Activated T-cell treated with anti-CD3 and anti-CD28 coated beads, Interleukin-2, amount 50 U/mL, for 1 hour (primary cell): Measurements from ENCODE around the gene PBX1.

Source experiments
- DNase-seq: peaks from one replicate; pipeline ENCODE4 v3.0.0-alpha.2; 2020

The PBX1 gene

DNA sequence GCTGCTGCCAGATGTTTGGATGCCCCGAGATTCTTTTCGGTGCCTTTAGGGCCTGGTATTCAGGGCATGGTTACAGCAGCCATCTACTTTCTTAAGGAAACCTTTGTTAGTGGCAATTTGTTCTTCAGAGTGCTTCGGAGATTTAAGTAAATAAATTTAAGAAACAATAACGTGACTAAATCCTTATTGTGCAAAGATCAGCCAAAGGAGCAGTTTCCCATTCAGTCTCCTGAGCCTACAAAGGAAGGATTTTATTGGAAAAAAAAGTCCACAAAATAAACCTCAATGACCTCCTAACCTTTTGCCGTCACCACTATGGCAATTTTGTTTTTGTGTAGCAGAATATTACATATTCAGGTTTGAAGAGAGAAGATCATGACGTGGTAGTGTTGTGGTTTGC lies 231.1 kb downstream of the PBX1 start:
- DNase-seq = no peak

DNA sequence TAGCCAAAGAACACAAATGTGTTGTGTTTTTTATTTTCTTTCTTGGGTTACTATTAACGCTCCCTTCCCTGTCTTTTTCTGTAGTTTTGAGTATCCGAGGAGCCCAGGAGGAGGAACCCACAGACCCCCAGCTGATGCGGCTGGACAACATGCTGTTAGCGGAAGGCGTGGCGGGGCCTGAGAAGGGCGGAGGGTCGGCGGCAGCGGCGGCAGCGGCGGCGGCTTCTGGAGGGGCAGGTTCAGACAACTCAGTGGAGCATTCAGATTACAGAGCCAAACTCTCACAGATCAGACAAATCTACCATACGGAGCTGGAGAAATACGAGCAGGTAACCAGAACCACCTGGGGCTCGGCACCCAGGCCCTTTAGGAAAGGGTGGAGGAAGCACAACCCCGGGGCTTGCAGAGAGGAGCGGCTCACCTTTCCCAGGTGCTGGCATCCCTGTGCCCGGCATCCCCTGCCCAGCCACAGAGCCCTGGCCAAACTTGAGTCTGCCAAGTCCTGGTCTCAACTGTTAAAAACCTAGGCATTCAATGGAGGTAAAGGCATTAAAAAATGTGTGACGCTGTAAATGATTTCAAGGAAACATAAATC lies 233.5 kb downstream of the PBX1 start:
- no peak for DNase-seq

DNA sequence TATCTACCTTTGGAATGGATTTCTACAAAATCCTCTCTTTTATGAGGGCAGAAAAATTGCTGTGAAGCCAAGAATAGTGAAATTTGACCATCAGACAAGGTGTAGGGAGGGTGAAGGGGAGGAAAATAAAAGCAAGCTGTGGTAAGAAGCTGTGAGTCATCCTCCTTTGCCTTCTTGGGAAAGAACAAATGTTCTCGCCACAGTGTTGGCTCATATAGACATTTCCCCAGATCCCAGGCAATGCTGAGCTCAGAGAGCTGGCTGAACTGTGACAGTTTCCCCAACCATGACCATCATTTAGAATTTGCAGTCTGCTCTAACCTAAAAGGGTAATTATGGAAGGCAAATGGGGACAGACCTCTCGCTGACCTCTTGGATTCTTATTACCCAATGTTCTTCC lies 235.4 kb downstream of the PBX1 start:
- DNase-seq = no peak

DNA sequence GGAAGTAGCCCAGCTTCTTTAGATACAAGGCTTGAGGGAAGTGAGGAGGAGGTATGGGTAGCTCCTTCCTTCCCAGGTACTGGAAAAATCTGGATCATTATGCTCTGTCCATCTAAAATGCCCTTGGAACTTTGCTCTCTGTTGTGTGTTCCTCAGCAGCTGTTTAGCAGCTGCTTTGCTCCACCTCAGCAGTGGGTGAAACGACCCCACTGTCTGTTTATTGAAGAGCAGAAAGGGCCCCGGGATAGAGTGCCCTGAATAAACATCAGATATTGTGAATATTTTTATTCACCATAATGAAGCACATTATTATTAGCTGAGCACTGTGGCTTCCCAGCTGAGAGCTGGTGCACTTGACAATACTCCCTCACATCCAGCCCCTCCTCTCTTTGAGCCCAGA lies 237.9 kb downstream of the PBX1 start:
- DNase-seq = no peak

DNA sequence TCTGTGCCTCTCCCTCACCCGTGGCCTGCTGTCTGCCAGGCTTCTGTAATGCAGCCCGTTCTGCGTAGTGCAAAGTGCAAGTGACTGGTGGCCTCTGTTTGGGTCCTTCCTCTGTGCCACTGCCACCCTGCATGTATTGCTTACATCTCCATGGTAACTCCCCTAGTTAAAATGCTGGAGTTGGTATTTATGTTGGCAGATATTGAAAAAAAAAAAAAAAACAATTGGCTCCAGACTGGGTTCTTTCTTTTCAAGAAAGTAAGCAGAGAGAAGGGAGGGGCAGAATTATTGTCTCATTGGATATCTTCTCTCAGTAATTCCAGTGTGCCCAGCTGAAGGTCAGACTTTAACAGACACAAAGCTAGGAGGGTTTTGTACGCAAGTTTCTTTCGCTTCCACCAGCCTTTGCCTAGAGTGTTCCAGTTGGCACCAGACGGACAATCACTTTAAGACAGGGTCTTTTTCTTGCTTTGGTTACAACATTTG lies 242.3 kb downstream of the PBX1 start:
- DNase-seq = no peak

DNA sequence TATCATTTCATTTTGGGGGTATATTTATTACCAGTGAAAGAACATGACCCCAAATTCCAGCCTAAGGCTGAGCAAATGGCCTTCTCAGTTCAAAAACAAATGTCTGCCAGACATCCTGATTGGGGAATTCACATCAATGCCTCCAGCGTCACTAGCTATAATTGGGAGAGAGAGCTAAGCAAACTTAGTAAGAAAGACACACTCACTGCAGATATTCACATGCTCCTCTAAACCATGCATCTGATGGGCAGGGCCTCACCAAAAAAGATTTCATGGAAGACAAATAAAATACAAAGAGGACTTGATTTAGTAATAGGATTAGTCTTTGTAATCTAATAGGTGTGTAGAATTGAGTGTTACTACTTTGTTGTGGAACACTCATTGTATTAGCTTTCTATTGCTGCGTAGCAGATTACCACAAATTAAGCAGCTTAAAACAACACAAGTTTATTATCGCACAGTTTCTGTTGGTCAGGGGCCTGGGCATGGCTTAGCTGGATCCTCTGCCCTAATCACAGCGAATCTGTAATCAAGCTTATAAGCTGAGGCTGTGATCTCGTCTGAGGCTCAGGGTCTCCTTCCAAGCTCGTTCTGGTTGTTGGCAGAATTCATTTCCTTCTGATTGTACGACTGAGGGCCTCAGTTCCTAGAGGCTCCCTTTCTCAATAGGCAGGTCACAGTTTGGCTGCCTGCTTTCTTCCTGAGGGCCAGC lies 243.0 kb downstream of the PBX1 start:
- DNase-seq = no peak

DNA sequence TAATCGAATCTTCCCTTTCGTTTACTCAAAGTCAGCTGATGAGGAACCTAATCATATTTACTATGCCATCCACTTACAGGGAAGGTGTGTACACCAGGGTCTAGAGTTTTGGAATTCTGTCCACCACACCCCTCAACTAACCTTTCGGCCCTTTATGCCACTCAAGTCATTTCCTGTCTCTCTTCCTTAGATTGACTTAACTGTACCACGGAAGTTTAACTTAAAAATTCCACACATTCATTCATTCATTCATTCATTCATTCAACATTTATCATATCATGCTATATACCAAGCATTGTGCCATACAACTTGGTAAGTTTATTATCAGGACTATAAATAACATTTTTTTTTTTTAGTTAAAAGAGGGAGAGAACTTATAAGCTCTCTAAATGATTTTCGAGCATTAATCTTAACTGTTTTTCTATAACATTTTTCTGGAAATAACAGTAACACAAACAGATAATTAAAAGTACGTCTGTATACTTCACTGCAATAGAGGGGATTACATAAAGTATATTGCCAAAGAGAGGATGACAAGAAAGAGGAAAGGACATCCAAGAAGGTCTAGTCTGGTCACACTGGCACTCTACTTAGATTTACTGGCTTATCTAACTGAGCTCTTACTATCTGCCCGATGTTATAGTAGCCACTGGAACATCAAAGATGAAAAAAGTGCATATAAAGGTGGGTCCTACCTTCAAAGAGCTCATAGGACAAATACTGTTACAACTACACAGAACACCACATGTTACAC lies 243.7 kb downstream of the PBX1 start:
- no peak for DNase-seq

DNA sequence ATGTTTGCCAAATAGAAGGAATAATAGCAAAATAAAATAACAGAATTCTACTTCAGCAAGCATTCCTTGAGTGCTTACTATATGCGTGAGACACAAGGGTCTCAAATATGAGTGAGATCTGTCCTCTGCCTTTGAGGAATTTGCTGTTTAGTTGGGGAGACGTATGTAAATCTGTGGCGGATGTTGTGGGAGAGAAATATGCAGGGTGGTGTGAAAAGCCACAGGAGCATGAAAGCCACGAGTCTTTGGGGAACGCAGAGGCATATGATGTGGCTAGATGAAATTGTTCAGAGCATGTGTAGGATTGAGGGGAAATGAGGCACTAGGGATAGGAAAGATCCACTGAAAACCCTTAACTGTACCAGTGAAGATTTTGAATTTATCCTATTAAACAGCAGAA lies 244.4 kb downstream of the PBX1 start:
- DNase-seq = no peak

DNA sequence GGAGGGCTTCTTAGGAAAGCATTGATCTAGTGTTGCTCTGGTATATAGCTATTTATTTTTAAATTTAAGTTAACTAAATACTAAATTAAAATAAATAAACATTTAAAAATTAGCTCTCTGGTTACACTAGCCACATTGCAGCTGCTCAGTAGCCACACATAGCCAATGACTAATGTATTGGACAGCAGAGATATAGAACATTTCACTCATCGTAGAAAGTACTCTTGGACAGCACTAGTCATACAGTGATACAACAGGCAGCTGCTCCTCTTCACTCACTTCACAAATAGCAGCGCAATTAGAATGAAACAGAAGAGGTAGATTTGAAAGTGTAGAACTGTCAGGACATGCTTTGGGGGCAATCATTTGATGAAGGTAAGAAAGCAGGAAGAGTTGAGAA lies 245.4 kb downstream of the PBX1 start:
- DNase-seq = no peak

DNA sequence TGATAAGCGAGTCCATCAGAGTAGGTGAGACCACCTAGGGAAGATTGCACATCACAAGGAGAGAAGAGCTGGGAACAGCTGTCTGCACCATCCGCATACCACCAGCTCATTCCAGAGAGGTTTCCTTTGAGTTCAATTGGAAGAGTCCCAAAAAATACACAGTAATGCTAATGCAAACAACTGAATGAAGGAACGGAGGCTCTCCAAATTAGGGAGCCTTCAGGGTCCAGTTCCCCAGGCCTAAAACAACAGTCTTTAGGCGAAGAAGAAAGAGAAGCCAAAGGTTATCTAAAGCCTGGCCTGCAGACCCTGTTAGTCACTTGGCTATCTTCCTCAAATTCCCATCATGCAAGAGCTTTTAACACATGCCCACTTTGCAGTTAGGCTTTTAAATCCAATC lies 246.4 kb downstream of the PBX1 start:
- no peak for DNase-seq

DNA sequence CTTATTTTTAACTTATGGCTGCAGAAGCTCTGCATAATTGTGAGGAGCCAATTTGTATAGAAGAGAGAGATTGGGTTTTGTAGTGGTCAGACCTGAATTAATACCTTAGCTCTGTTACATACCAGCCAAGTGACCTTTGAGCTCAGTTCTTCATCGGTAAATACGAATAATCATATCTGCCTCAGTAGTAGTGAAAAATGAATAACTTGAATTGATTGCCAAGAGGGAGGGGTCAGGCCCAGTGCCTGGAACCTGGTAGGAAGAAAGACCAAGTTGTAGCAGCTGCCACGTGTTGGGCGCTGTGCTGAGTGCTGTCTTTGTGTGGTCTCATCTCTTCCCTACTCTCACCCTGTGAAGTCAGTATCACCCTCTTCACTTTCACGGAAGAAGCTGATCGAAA lies 247.5 kb downstream of the PBX1 start:
- DNase-seq = no peak

DNA sequence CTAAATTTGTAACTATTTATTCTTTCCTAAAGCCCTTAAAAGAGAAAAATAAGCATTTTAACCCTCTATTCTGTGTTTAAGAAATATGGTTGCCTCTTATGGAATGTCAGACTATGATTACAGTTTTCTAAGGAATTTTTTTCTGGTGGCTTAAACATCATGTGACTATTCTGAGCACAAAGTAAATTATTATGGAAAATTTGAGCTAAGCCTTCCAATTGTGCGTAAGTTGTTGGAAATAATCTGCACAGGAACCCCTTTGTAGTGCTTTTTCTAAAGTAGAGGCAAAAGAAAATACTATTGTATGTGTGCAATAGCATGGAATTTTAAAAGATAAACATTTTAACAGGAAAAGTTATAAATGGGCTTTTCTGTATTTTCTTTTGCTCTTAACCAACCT lies 254.8 kb downstream of the PBX1 start:
- DNase-seq = no peak

DNA sequence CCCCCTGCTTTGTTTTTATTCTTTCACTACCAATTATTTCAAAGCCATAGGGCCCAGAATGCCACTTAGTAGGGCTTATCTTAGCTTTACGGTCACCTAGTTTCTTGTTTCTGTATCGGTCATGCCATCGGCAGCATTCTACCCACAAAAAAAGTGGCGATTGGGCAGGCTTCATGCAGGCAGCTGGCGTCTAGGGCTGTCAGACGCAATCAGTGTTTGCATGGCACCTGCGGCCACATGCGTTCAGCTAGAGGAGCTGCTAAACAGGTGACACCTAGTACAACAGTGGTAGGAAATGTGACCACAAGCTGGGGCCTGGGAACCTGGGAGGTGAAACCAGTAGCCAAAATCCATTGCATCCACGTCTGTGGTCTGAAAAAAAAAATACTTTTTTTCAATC lies 262.7 kb downstream of the PBX1 start:
- DNase-seq = no peak

DNA sequence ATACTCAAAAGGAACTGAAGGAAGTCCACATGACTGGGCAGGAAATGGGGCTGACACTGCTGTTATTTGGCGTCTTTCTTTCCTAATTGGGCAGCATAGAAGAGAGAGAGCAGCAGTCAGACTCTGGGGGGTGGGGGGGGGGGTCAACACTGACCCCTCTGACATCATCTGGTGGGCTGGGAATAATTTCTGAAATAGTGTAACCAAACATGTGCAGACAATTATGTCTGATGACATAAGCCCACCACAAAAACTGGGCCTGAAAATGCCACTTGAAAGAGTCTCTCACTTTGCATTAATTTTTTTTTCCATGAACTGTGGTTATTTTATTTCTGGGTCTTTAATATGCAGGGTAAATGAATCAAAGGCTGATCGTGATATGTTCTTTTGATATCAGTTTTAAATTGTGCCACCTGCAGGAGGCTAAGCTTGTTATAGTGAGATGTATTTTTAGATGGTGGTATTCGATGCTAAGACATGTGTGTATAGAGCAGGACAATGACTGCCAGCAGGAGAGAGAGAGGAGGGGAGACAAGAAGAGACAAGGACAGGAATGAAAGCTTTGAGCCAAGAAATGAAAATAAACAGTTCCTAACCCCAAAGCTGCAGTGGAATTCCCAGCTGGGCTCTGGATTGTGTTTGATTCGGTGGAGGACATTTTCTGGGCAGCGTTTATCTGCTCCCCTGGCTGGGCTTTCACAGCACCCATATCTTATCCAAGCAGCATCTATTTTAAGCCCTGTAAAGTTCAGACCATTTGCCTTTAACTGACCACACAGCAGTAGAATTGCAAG lies 264.7 kb downstream of the PBX1 start:
- DNase-seq = no peak

DNA sequence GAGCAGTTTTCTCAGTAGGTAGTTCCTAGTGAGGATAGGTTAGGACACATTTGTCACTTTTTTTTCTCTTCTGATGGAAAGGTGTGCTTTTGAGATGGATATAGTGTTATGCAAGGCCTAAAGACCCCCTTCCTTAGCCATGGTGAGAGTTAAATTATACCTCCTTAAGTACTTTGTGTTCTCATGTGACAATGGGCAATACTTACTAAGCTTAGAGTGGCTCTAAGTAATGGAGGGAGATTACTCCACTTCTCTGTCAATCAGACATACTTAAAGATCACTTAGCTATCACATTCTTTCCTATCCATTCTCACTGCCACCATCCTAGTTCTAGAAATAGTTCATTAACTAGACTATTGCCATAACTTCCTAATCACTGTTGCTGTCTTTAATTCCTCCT lies 265.6 kb downstream of the PBX1 start:
- no peak for DNase-seq

DNA sequence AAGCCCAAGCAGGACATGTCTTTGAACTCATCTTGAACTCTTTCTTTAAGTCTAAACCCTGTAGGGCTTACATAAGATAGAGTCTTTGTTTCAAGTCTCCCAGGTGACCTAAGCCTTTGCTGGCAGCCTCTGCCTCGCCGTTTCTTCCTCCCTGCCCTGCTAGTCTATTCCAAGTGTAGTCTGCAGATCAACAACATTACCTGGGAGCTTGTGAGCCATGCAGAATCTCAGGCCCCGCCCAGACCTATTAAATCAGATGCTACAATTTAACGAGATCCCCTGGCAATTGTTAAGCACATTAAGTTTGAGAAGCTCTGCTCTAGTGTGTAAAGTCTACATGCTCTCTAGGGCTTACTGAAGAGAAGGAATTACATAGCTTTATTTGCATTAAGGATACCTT lies 271.6 kb downstream of the PBX1 start:
- no peak for DNase-seq

DNA sequence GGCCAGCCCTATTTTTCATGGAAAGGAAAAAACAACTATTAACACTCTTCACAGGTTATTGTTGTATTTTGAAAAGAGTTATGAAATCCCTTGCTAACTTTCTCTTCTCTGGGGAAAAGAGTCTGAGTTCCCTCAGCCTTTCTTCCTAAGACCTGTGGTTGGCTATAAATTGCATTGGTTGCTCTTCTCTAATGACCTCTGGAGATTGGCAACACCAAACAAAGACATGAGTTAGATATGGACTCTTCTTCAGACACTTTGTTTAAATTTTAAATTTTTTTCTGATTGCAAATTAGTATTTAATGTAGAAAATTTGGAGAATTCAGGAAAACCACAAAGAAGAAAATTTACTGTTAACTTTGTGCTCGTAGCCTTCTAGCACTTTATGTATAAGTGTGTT lies 275.7 kb downstream of the PBX1 start:
- no peak for DNase-seq

DNA sequence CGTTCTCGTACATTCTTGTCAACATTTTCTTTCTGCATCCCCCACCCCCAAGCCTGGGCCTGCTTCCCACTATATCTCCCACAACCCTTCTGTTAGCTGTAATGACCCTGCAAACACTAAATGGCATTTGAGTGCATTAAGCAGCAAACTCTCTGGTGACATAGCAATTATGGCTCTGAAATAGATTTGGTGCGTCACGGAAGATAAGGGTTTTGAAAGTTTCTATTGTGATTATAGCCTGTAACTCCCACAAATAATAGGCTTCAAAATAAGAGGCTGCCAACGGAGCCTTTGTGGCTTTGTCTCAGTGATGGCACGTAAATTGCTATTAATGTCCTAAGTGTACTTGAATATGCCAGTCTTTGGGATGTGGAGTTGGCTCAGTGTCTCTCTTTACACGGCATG lies 277.6 kb downstream of the PBX1 start:
- DNase-seq = no peak

DNA sequence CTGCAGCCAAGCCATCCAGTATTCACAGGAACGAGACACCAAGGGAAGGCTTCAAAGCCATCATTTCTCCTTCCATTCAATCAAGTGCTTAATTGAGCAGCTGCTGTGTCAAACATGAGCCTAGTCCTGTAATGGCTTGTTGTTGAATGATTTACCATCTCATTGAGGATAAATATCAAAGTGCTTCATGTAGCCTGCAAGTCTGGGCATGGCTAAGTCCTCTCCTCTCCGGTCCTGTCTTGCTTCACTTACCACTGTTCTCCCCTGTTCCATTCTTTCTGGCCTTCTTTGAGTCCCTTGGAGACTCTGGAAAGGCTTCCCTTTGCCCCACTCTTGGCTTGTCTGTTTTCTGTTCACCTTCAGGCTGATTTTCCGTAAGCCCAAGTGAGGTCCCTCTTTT lies 279.8 kb downstream of the PBX1 start:
- DNase-seq = no peak

DNA sequence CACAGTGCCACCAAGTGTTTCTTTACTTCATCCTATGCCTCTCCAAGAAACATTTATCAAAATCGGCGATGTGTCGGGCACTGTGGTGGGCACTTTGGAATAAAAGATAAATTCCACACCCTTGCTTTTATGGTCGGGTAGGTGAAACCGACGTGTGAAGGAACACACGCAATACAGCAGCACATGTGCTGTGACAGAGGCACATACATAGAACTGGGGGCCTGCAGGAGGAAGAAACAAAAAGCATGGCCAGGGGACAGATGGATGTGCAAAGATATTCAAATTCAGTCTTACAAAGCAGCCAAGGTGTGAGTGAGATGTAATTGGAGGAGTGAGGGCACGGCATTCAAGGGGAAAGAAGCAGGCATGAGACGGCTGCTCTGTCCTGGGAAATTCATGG lies 282.0 kb downstream of the PBX1 start:
- no peak for DNase-seq

DNA sequence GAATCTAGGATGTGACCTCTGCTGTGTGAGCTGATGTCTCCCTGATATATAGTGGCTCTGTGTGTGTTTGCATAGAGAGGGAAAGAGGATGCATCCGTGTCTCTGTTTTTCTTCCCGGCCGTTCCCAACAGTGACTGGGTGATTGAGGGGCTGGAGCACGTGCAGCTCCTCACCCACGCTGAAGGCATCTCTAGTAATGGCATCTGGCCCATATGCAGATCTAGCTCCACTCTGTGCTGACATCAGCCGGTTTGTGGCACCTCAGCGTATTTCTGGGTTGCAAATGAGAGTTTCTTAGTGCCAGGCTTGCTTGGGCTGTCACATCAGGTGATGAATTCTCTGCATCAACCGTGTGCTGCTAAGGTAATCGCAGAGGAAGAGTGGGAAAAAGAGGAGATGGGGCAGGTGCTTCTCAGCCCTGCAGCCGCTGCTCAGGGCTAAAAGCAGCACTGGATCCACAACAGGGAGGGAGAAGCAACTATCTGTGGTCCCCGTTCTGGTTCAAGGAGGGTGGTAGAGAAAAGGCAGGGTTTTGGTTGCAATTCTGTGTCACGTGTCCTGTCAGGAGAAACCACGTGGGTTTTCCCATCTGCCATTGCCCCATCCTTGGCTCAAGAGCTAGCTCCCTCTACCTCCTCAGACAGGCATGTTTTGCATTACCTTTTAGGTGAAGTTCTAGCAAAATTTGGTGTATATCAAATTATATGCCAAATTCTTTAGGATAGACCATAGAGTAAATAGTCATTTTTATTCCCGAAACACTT lies 282.9 kb downstream of the PBX1 start:
- no peak for DNase-seq

DNA sequence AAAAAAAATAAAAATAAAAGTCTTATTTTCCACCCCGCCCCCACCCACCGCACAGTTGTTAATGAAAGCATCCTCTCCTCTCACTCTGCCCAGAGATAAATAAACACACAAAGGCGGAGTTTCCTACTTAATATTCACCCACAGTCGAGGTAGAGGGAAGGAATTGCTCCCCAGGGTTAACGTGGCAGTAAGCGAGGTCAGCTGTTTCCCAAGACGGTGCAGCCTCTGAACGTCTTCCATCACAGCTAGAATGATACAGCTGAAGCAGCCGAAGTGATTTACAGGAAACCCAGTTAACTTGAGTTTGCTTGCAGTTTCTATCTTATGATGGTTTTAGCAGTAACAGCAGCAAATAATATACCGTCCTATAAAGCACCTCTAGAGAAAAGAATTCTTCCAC lies 283.9 kb downstream of the PBX1 start:
- no peak for DNase-seq
